ENCODE data around the gene ABTB2. TPM values are rescaled to one million over a fixed set of nuclear protein-coding genes. Genes with fewer than 3 reads are reported as not detected.
"Not testable (repeated sequence)": the region's sequence is repeated elsewhere in the genome, so short reads cannot be mapped to it uniquely, and the experiment has no call there.

ABTB2 gene
- total RNA-seq, 1 donor from 2014 or later, result 0.89 TPM

DNA sequence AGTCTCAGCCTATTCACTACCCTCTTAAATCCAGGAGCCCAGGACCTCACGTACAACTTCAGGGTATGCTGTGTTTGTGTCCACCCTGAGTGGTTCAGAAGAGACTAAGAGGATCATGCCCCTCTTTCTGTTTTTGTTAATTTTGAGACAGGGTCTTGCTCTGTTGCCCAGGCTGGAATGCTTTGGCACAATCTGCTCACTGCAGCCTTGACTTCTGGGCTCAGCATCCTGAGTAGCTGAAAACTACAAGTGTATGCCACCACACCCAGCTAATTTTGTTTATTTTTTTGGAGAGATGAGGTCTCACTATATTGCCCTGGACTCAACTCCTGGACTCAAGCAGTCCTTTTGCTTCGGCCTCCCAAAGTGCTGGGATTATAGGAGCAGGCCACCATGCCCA, 133.9 kb downstream of the ABTB2 start:
- Mint-ChIP-seq H3K36me3 (ENCODE audit: unreplicated experiment) (no peaks in the 10 kb centered on the region), H3K9me3 (ENCODE audit: unreplicated experiment) (no peaks in the 10 kb centered on the region), H3K4me3 (ENCODE audit: unreplicated experiment) (no peak overlapping the region), H3K27ac (ENCODE audit: unreplicated experiment) (no peak overlapping the region), H3K27me3 (ENCODE audit: unreplicated experiment) (peaks cover 29% of the 10 kb centered on the region), H3K4me1 (ENCODE audit: unreplicated experiment) (peaks cover 3% of the 10 kb centered on the region)
- TF ChIP-seq, protein P1, sequence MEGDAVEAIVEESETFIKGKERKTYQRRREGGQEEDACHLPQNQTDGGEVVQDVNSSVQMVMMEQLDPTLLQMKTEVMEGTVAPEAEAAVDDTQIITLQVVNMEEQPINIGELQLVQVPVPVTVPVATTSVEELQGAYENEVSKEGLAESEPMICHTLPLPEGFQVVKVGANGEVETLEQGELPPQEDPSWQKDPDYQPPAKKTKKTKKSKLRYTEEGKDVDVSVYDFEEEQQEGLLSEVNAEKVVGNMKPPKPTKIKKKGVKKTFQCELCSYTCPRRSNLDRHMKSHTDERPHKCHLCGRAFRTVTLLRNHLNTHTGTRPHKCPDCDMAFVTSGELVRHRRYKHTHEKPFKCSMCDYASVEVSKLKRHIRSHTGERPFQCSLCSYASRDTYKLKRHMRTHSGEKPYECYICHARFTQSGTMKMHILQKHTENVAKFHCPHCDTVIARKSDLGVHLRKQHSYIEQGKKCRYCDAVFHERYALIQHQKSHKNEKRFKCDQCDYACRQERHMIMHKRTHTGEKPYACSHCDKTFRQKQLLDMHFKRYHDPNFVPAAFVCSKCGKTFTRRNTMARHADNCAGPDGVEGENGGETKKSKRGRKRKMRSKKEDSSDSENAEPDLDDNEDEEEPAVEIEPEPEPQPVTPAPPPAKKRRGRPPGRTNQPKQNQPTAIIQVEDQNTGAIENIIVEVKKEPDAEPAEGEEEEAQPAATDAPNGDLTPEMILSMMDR (IDR thresholded peaks at IDR 0.05), result no peak
- DNase-seq (ENCODE audit: extremely low spot score, unreplicated experiment), result no peak

DNA sequence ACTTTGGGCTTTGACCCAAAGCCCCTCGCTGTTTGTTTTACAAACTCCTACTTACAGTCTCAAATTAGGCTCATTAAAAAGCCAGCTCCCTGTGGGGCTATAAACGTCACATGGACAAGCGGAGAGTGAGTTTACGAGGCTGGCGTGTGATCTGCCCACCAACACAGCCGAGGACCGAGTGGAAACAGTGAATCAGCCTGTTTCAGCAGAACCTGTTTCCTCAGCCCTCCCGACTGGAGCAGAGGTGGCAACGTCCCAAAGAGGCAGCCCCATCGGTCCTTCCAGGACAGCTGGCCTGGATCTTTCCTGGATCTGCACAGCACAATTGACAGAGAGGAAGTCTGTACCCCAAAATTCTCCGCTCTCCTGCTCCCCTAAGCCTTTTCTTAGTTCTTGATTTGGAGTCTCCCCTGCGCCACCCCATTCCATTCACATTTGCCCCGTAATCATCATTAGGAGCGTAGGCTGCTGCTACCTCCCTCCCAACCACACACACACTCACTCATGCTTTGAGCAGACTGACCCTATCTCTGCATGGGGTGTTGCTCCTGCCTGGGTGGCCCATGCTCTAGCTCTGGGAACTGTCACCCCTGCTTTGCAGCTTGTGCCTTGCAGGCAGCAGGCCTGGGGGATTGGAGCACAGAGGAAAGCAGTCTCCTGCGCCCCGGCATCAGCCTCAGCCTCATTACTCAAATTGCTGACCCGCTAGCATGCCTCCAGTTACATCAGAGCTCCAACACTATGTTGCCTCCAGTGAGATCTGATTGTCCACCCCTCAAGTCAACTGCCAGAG, 134.6 kb downstream of the ABTB2 start:
- Mint-ChIP-seq H3K36me3 (ENCODE audit: unreplicated experiment) (no peaks in the 10 kb centered on the region), H3K27ac (ENCODE audit: unreplicated experiment) (no peak overlapping the region), H3K27me3 (ENCODE audit: unreplicated experiment) (peaks cover 32% of the 10 kb centered on the region), H3K9me3 (ENCODE audit: unreplicated experiment) (no peaks in the 10 kb centered on the region), H3K4me3 (ENCODE audit: unreplicated experiment) (no peak overlapping the region), H3K4me1 (ENCODE audit: unreplicated experiment) (peaks cover 3% of the 10 kb centered on the region)
- DNase-seq (ENCODE audit: extremely low spot score, unreplicated experiment), result no peak
- TF ChIP-seq, protein P1 (IDR thresholded peaks at IDR 0.05), result no peak

DNA sequence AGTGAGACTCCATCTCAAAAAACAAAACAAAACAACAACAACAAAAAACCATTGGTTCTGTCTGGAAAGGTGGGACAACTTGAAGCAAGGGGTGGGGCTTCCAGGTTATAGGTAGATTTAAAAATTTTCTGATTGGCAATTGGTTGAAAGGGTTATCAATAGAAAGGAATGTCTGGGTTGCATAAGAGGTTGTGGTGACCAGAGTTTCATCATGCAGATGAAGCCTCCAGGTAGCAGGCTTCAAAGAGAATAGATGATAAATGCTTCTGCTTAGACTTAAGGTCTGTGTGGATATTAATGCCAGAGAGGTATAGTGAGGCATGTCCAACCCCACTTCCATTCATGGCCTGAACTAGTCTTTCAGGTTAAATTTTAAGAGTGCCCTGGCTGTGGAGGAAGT, 135.8 kb downstream of the ABTB2 start:
- peaks cover 28% of the 10 kb centered on the region for H3K27me3 Mint-ChIP-seq (ENCODE audit: unreplicated experiment)
- peaks cover 3% of the 10 kb centered on the region for H3K4me1 Mint-ChIP-seq (ENCODE audit: unreplicated experiment)
- DNase-seq (ENCODE audit: extremely low spot score, unreplicated experiment), result no peak
- no peaks in the 10 kb centered on the region for H3K9me3 Mint-ChIP-seq (ENCODE audit: unreplicated experiment)
- H3K4me3 Mint-ChIP-seq (ENCODE audit: unreplicated experiment), result no peak overlapping the region
- H3K27ac Mint-ChIP-seq (ENCODE audit: unreplicated experiment), result no peak overlapping the region
- TF ChIP-seq, protein P1 (IDR thresholded peaks at IDR 0.05), result no peak
- no peaks in the 10 kb centered on the region for H3K36me3 Mint-ChIP-seq (ENCODE audit: unreplicated experiment)

DNA sequence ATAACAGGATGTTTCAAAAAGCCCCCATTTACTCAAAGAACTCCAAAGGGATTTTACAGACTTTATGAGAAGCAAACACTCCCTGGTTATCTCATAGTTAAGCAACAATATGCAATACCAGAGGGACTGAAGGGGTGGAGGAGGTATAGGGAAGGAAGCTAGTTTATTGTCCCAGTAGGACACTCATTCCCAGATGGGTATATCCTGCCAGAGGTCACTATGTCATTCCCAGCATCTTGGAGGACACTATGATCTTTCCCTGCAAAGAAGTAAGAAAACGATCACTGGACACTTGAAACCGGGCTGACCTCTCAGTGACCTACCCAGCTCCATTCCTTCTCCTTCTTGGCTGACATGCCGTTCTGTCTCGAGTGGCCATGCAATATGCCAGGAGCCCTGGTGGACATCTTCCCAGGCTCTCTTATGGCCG, 137.9 kb downstream of the ABTB2 start:
- no peaks in the 10 kb centered on the region for H3K36me3 Mint-ChIP-seq (ENCODE audit: unreplicated experiment)
- H3K27ac Mint-ChIP-seq (ENCODE audit: unreplicated experiment), result no peak overlapping the region
- TF ChIP-seq, protein P1 (IDR thresholded peaks at IDR 0.05), result no peak
- no peak overlapping the region for H3K4me3 Mint-ChIP-seq (ENCODE audit: unreplicated experiment)
- no peaks in the 10 kb centered on the region for H3K9me3 Mint-ChIP-seq (ENCODE audit: unreplicated experiment)
- H3K4me1 Mint-ChIP-seq (ENCODE audit: unreplicated experiment), result peaks cover 6% of the 10 kb centered on the region
- no peak for DNase-seq (ENCODE audit: extremely low spot score, unreplicated experiment)
- peaks cover 30% of the 10 kb centered on the region for H3K27me3 Mint-ChIP-seq (ENCODE audit: unreplicated experiment)

DNA sequence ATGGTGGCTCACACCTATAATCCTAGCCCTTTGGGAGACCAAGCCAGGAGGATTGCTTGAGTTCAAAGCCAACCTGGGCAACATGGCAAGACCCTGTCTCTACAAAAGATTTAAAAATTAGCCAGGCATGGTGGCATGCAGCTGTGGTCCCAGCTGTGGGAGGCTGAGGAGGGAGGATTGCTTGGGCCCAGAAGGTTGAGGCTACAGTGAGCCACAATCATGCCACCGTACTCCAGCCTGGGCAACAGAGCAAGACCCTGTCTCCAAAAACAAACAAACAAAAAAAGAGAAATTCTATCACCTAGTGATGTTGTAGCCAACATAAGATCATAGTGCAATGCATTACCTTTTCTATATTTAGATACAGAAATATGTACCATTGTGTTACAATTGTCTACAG, 138.5 kb downstream of the ABTB2 start:
- no peak for DNase-seq (ENCODE audit: extremely low spot score, unreplicated experiment)
- H3K27ac Mint-ChIP-seq (ENCODE audit: unreplicated experiment), result no peak overlapping the region
- no peaks in the 10 kb centered on the region for H3K36me3 Mint-ChIP-seq (ENCODE audit: unreplicated experiment)
- H3K4me3 Mint-ChIP-seq (ENCODE audit: unreplicated experiment), result no peak overlapping the region
- H3K4me1 Mint-ChIP-seq (ENCODE audit: unreplicated experiment), result peaks cover 10% of the 10 kb centered on the region
- TF ChIP-seq, protein P1 (IDR thresholded peaks at IDR 0.05), result no peak
- no peaks in the 10 kb centered on the region for H3K9me3 Mint-ChIP-seq (ENCODE audit: unreplicated experiment)
- H3K27me3 Mint-ChIP-seq (ENCODE audit: unreplicated experiment), result peaks cover 23% of the 10 kb centered on the region

DNA sequence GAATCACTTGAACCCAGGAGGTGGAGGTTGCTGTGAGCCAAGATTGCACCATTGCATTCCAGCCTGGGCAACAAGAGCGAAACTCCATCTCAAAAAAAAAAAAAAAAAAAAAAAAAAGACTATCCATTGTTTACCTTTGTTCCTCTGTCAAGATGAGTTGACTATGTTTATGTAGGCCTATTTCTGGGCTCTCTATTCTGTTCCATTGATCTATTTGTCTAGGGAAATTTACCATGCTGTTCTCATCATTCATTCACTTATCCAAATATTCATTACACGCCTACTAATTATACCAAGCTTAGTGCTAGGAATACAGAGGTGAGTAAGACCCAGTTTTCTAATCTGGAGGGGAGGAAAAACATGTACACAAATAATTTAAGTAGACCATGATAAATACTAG, 139.1 kb downstream of the ABTB2 start:
- H3K36me3 Mint-ChIP-seq (ENCODE audit: unreplicated experiment); H3K9me3 Mint-ChIP-seq (ENCODE audit: unreplicated experiment); H3K4me3 Mint-ChIP-seq (ENCODE audit: unreplicated experiment); DNase-seq (ENCODE audit: extremely low spot score, unreplicated experiment); H3K27ac Mint-ChIP-seq (ENCODE audit: unreplicated experiment): not testable (repeated sequence)
- peaks cover 22% of the 10 kb centered on the region for H3K27me3 Mint-ChIP-seq (ENCODE audit: unreplicated experiment)
- H3K4me1 Mint-ChIP-seq (ENCODE audit: unreplicated experiment), result peaks cover 10% of the 10 kb centered on the region
